ENCODE data around the gene LINGO3.

- TF ChIP-seq SP7 (tag by site-specific recombination; IDR thresholded peaks at IDR 0.05): no peak
- TF ChIP-seq, protein P1, sequence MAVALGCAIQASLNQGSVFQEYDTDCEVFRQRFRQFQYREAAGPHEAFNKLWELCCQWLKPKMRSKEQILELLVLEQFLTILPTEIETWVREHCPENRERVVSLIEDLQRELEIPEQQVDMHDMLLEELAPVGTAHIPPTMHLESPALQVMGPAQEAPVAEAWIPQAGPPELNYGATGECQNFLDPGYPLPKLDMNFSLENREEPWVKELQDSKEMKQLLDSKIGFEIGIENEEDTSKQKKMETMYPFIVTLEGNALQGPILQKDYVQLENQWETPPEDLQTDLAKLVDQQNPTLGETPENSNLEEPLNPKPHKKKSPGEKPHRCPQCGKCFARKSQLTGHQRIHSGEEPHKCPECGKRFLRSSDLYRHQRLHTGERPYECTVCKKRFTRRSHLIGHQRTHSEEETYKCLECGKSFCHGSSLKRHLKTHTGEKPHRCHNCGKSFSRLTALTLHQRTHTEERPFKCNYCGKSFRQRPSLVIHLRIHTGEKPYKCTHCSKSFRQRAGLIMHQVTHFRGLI (tag by site-specific recombination; IDR thresholded peaks at IDR 0.05): no peak
Measured at GRCh38 chr19:2268480-2268830, 39.5 kb downstream of the LINGO3 start.
